RKO (cell line): ENCODE measurements around the gene GLYATL1B.
A peak's percentile ranks its signal among the peaks of the same experiment; 100 is the strongest.
"Not testable (repeated sequence)": the region's sequence is repeated elsewhere in the genome, so short reads cannot be mapped to it uniquely, and the experiment has no call there.

Experiments used
- DNase-seq: peaks from one replicate; pipeline ENCODE4 v3.0.0-alpha.2; 2016; ENCODE audit warnings: low spot score

The GLYATL1B gene

GRCh38 chr11:59095972-59096575 is 10.0 kb downstream of the GLYATL1B start:
- DNase-seq: not testable (repeated sequence)

GRCh38 chr11:59097113-59097708 is 11.1 kb downstream of the GLYATL1B start:
- peak; percentile 51 for DNase-seq

GRCh38 chr11:59097938-59098337 is 11.8 kb downstream of the GLYATL1B start:
- not testable (repeated sequence) for DNase-seq

GRCh38 chr11:59102259-59102765 is 16.2 kb downstream of the GLYATL1B start:
- no peak for DNase-seq

GRCh38 chr11:59106363-59107336 is 20.5 kb downstream of the GLYATL1B start, which contains the start of gene FAM111B:
FAM111B (plus strand) TSS chr11:59107237; CDS start chr11:59109626, 2,389 bp downstream.
- DNase-seq: peak; percentile 97

GRCh38 chr11:59107721-59108120 is 21.6 kb downstream of the GLYATL1B start:
- DNase-seq: peak; percentile 12

- DNase-seq: no peak
Observed at GRCh38 chr11:59112494-59112893, 26.4 kb downstream of the GLYATL1B start.

- no peak for DNase-seq
Observed at GRCh38 chr11:59114344-59114743, 28.2 kb downstream of the GLYATL1B start.

GRCh38 chr11:59115553-59115952 is 29.4 kb downstream of the GLYATL1B start:
- no peak for DNase-seq

GRCh38 chr11:59117774-59118173 is 31.7 kb downstream of the GLYATL1B start:
- no peak for DNase-seq

- no peak for DNase-seq
Observed at GRCh38 chr11:59119826-59120225, 33.7 kb downstream of the GLYATL1B start.

- no peak for DNase-seq
Observed at GRCh38 chr11:59135648-59136461, 49.7 kb downstream of the GLYATL1B start.

GRCh38 chr11:59136551-59136950 is 50.4 kb downstream of the GLYATL1B start:
- DNase-seq: not testable (repeated sequence)

- DNase-seq: no peak
Observed at GRCh38 chr11:59137190-59137589, 51.1 kb downstream of the GLYATL1B start.

- no peak for DNase-seq
Observed at GRCh38 chr11:59138643-59139042, 52.5 kb downstream of the GLYATL1B start.

GRCh38 chr11:59141191-59141590 is 55.1 kb downstream of the GLYATL1B start:
- DNase-seq: no peak

- DNase-seq: peak; percentile 69
Observed at GRCh38 chr11:59141673-59142460, 55.8 kb downstream of the GLYATL1B start.

GRCh38 chr11:59142530-59143507 is 56.7 kb downstream of the GLYATL1B start, which contains the start of gene FAM111A:
FAM111A (plus strand) TSS chr11:59142856; CDS start chr11:59148873, 6,017 bp downstream.
- peak; percentile 90 for DNase-seq

- DNase-seq: peak; percentile 26
Observed at GRCh38 chr11:59144096-59144495, 58.0 kb downstream of the GLYATL1B start.
